NCI-H1694 treated with DMSO at 0.1 percent for 48 hours (cell line): ENCODE results near the gene PRRT1.
A peak's percentile ranks its signal among the peaks of the same experiment; 100 is the strongest.
"Not testable (repeated sequence)": the region's sequence is repeated elsewhere in the genome, so short reads cannot be mapped to it uniquely, and the experiment has no call there.

Source experiments
- DNase-seq: peaks from one replicate; lab custom pipeline; 2025; lab: John Stamatoyannopoulos, UW

The PRRT1 gene

DNA sequence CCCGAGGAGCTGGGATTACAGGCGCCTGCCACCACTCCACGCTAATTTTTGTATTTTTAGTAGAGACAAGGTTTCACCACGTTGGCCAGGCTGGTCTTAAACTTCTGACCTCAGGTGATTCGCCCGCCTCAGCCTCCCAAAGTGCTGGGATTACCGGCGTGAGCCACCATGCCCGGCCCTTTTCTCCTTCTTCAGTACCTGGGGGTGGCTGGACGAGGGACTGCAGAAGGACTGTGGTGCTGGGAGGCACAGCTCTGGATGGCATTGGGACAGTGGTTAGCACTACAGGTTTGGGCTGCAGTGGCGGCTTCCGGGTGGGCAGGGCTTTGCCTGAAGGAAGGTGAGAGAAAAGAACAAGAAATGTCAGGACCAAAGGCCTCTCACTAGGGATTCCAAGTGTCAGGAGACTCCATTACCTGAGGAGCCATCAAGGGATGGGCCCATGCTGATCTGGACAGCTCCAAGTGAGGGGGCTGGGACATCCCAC, 31.1 kb downstream of the PRRT1 start:
- DNase-seq, result no peak

DNA sequence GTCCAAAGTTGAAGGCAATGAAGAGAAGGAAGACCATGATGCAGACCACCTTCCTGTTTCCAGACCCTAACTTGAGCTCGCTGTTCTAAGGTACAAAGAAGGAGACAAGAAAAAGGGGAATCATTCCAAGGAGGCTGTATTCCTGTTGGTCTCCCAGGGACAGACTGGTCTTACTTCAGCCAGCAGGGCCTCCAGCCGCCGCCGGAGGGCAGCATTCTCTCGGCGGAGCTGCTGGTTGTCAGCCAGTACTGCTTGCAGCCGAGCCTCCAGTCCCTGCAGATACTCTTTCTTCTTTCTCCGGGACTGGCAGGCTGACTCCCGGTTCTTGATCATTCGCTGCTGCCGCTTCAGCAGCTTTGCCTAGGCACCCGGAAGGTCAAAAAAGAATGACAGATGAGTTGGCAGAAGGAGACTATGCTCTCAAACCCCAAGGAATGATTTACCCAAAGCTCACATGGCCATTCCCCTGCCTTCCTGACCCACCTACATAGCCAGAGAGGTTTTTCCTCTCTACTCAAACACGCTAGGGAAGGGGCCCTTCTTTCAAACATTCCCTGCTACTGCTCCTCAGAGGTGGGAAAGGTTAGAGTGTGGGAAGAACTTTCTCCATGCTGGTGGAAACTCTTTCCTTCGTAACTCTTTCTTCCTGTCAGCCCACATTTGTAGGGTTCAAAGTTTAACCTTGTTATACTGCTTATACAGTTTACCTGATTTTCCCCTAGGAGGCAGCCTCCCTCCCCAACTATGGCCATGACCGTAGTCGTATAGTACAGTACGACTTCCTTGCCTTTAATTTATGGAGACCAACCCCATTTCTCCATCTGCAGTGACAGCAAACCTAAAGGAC, 32.7 kb downstream of the PRRT1 start:
- DNase-seq, result peak; percentile 48

- no peak for DNase-seq
Measured at GRCh38 chr6:32117461-32117860, 34.3 kb downstream of the PRRT1 start.

GRCh38 chr6:32116674-32117073, 35.1 kb downstream of the PRRT1 start:
- no peak for DNase-seq

GRCh38 chr6:32115623-32116022, 36.1 kb downstream of the PRRT1 start:
- DNase-seq, result no peak

- no peak for DNase-seq
Measured at GRCh38 chr6:32114796-32115195, 36.9 kb downstream of the PRRT1 start.

DNA sequence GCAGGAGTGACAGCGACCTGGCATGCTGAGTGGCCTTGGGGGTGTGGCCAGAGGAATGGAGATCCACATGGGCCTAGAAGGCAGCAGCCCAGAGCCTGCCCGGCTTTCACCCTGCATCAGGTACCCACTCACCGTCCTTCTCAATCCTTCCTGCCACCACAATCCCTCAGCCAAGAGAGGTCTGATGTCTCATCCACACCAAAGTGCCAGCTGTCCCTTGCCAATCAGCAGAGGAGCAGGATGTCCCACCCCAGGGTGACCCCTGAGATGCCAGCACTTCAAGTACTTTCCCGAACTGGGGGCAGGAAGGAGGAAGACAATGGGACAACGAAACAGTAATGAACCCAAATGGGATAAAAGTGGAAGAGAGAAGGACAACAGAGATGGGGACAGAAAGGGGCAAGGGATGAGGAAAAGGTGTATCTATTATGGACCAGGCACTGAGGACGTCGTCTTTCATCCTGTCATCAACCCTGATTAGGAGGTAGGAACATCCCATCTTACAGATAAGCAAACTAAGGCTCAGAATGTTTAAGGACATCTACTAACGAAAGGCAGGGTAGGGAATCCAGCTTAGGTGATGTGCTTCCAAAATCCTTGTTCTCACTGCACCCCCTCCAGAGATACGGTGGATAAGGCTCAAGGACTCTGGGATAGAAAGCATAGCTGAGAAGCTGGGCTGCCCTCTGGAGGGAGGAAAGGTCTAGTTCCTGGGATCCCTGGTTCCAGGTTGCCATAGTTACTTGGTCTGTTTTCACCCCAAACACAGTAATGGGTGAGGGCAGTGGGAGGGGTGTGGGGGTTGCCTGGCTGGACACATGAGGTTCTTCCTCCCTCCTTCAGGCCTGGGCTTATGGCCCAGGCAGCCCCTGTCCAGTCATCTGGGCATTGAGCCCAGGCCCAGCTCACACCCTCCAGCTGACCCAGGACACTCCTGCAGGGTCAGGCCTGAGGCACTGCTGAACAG, 38.1 kb downstream of the PRRT1 start:
- DNase-seq, result no peak

DNA sequence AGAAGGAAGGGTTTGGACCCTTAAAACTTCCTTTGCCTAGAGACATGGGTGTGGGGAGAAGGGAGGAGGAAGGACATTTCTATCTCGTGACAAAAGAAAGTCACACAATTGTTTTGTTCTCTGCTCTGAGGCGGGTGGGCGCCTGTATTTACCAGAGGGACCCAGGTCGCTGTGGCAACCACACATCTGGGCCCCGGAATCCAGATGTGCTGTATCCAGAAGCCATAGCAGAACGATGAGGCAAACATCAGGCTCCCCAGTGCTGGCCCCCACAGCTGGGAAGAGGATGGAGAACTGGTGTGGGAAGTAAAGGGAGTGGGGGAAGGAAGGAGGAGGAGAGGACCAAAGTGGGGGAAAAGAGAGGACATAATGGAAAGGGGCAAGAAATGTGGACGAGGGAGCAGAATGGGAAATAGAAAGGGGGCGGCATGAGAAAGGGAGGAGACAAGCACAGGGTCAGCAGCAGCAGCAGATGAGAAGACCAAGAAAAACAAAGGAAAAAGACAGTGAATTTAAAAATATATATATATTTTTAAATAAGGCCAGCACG, 39.2 kb downstream of the PRRT1 start:
- no peak for DNase-seq

DNA sequence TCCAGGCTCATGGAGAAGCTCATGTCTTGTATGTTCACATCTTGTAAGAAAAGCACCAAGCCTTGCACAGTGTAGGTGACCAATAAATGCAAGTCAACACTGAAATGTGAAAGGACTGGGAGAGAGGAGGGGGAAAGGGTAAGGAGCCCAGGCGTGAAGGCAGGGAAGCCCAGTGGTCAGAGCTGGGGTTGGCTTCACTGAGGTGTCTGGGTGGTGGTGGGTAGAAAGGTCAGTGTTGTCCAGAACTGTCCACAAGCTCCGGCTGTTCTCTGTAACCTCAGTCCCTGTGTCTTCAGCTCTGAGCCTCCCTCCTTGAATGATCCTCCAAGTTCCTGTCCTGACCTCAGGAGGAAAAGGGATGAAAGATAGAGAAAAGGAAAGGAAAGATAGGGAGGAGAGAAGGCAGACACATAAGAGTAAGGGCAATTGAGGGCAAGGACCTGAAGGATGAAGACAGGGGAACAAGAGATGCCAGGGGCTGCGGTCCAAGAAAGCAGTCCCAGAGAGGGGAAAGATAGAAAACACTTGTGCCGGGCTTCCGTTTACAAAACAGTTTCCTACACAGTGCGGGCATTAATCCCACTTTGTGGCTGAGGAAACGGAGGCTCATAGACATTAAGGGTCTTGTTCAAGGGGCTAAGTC, 40.2 kb downstream of the PRRT1 start:
- DNase-seq, result no peak

- no peak for DNase-seq
Measured at GRCh38 chr6:32110632-32111031, 41.1 kb downstream of the PRRT1 start.

DNA sequence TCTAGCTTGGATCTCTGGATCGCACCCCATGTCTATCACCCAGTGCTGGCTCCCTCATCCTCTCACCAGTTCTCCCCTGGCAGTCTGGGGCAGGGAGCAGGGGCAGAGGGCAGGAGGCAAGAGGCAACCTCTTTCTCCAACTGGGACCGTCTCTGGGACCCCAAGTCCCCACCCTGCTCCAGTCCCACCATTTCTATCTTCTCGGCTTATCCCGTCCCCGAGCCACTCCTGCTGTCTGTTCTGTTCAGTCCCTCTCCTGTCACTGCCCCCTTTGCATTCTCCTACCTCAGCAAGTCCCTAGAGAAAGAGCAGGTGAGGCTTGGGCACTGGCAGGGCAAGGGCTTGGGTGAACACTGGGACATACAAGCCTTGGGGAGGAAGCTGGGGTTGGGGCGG, 42.0 kb downstream of the PRRT1 start:
- no peak for DNase-seq

- DNase-seq, result no peak
Measured at GRCh38 chr6:32109114-32109764, 42.5 kb downstream of the PRRT1 start, which contains the start of gene TNXB. TSS of gene TNXB (minus strand) at chr6:32109338. CDS start at chr6:32098198, 11,140 bp downstream.

- no peak for DNase-seq
Measured at GRCh38 chr6:32108727-32109113, 43.0 kb downstream of the PRRT1 start.

DNA sequence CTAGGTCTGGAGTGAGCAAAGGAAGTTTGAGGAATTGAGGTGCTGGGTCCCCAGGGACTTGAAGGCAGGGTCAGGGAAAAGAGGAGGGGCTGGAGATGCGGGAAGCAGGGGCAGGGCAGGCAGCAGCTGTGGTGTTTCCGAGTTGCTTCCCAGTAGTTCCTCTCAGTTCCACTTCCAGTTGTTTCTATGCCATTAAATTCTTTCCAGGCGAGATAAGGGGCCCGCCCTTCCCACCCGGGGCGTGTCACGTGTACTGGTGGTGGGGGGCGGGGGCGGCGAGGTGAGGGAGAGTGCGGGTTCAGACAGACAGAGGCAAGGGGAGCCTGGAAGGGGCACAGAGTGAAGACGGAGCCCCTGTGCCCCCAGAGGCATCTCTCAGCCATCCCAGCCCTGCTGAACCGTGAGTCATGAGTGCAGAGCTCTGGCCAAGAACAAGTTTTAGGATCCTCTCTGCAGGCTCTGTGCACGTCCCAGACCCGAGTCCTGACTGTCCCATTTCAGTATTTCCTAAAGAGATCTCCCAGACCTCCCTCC, 43.6 kb downstream of the PRRT1 start:
- DNase-seq, result no peak

GRCh38 chr6:32107406-32107805, 44.3 kb downstream of the PRRT1 start:
- no peak for DNase-seq

DNA sequence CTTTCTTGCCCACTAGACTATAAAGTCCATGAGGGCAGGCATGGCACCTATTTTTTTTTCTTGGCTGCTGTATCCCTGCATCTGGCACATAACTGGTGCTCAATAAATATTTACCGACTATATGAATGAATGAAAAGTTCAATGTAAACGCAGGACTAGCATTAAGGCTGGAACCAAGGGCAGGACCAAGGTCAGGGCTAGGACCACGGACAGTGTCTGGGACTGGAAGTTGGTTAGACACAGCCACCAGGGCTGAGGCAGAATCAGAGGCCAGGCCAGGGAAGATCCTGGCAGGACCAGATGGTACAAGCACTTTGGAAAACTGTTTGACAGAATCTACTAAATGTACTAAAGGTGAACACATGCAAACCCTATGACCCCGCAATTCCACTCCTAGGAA, 46.3 kb downstream of the PRRT1 start:
- DNase-seq, result no peak

DNA sequence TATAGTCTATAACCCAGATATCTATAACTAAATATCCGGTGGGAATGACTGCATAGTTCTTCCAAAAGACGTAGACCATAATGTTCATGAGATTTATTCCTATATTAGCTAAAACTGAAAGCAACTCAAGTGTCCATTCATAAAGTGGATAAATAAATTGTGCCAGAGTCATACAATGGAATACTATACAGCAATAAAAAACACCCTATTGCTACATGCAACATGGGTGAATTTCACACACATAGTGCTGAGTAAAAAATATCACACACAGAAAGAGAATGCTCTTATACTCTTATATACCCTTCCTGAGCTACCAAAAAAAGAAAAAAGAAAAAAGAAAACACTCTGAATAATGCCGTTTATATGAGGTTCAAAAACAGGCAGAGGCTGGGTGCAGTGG, 49.5 kb downstream of the PRRT1 start:
- DNase-seq, result no peak

- DNase-seq, result not testable (repeated sequence)
Measured at GRCh38 chr6:32100251-32100650, 51.5 kb downstream of the PRRT1 start.
